ENCODE results near the gene CD55. TPM values are rescaled to one million over a fixed set of nuclear protein-coding genes. Genes with fewer than 3 reads are reported as not detected.

CD55 gene
- total RNA-seq, 1 experiment from 2014 or later, result 17.3 TPM

GRCh38 chr1:207352554-207352953, 31.1 kb downstream of the CD55 start:
- H3K4me1 ChIP-seq (ENCODE audit: insufficient read depth, low read length), result no peaks in the 10 kb centered on the region
- no peak overlapping the region for H2BK12ac ChIP-seq (ENCODE audit: insufficient read length, low read depth, low read length)
- Mint-ChIP-seq H3K27me3 (ENCODE audit: low read depth) (no peaks in the 10 kb centered on the region), H3K36me3 (ENCODE audit: insufficient read depth in 1 of 3, low read depth in 3 of 3) (peaks cover 19 to 34% (median 27%) of the 10 kb centered on the region in 3 experiments), H3K4me1 (peaks cover 20 to 26% of the 10 kb centered on the region in 2 experiments), H3K9me3 (peaks cover 5 to 10% of the 10 kb centered on the region in 2 experiments), H3K27ac (no peak overlapping the region), H3K4me3 (no peak overlapping the region)
- H4K20me1 ChIP-seq (ENCODE audit: control insufficient read depth, insufficient read depth, insufficient read length), result no peaks in the 10 kb centered on the region
- no peaks in the 10 kb centered on the region for H3K23me2 ChIP-seq (ENCODE audit: insufficient read length, low read depth, low read length, poor library complexity, severe bottlenecking)
- H3T11ph ChIP-seq (ENCODE audit: low read length), result no peak overlapping the region
- H4K91ac ChIP-seq (ENCODE audit: insufficient read length, low read depth, low read length), result no peak overlapping the region
- no peak overlapping the region for H4K5ac ChIP-seq (ENCODE audit: insufficient read length, low read depth, low read length)
- H3K9me3 ChIP-seq (ENCODE audit: control insufficient read depth, low read depth, low read length), result no peaks in the 10 kb centered on the region
- H4K8ac ChIP-seq (replicated peaks; ENCODE audit: insufficient read length, low read depth, low read length), result no peak overlapping the region
- H3K56ac ChIP-seq (ENCODE audit: insufficient read length, low read depth, low read length), result no peak overlapping the region
- H3K79me1 ChIP-seq (ENCODE audit: insufficient read depth, low read depth, low read length, poor library complexity, severe bottlenecking), result no peaks in the 10 kb centered on the region
- no peak overlapping the region for H2AFZ ChIP-seq (ENCODE audit: low read length)
- no peak overlapping the region for H2BK15ac ChIP-seq (ENCODE audit: low read depth, low read length)
- H2BK20ac ChIP-seq (ENCODE audit: low read depth, low read length, poor library complexity, severe bottlenecking), result no peak overlapping the region
- no peak overlapping the region for H2BK5ac ChIP-seq (ENCODE audit: insufficient read length, low read length)
- H3K27ac ChIP-seq (ENCODE audit: insufficient read length, low read depth, low read length), result no peak overlapping the region
- no peak overlapping the region for H3K23ac ChIP-seq (ENCODE audit: insufficient read length, low read depth, low read length)
- no peak overlapping the region for H3K18ac ChIP-seq (ENCODE audit: insufficient read length, low read depth, low read length)
- H3K4ac ChIP-seq (ENCODE audit: low read depth, low read length), result no peak overlapping the region
- H3K79me2 ChIP-seq (ENCODE audit: insufficient read depth, low read length), result no peaks in the 10 kb centered on the region
- no peak overlapping the region for H2BK120ac ChIP-seq (ENCODE audit: low read depth, low read length, poor library complexity, severe bottlenecking)
- no peak for DNase-seq
- no peaks in the 10 kb centered on the region for H3K27me3 ChIP-seq (ENCODE audit: insufficient read depth, low read length)
- H3K4me2 ChIP-seq (ENCODE audit: insufficient read depth, insufficient read length, low read length), result no peak overlapping the region
- no peak overlapping the region for H2AK5ac ChIP-seq (ENCODE audit: insufficient read length, low read length)
- H3K14ac ChIP-seq (ENCODE audit: insufficient read depth, low read length), result no peak overlapping the region
- no peak for TF ChIP-seq CTCF (conservative IDR thresholded peaks at IDR 0.05)
- no peak overlapping the region for H3K9ac ChIP-seq (ENCODE audit: extremely low read depth, insufficient read length, low read length)
